Measurements from ENCODE around the gene CNTNAP2. TPM values are rescaled to one million over a fixed set of nuclear protein-coding genes. Genes with fewer than 3 reads are reported as not detected.

Gene CNTNAP2
- total RNA-seq, 1 donor, result 7.6 TPM

DNA sequence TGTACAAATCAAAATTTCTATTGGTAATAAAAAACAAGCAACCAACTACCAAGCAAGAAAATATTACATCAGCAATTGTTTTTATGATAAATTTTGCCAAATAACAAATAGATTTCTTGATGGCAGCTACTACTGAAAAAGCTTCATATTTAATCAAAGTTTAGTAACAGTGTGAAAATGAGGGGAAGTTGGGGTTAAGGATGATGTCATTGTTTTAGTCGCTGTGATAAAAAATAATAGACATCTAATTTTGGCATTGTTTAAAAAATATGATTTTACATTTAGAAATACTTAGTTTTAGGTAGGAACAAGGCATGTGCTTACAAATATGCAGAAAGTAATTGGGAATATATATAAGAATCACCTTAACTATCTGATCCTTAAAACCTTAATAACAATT, 145.9 kb downstream of the CNTNAP2 start:
- Histone ChIP-seq H3K36me3 (ENCODE audit: insufficient read depth, low read length) (no peaks in the 10 kb centered on the region), H3K79me2 (ENCODE audit: insufficient read depth, low read length) (no peaks in the 10 kb centered on the region), H3K9me3 (ENCODE audit: low read depth, low read length) (no peaks in the 10 kb centered on the region), H3K27ac (ENCODE audit: low read depth, low read length) (no peak overlapping the region), H3K4me3 (ENCODE audit: insufficient read depth, low read length) (no peak overlapping the region), H2AFZ (ENCODE audit: low read length) (no peak overlapping the region), H3K4me1 (ENCODE audit: insufficient read depth, low read length) (no peaks in the 10 kb centered on the region), H3K4me2 (ENCODE audit: insufficient read depth, low read length) (no peak overlapping the region), H4K20me1 (ENCODE audit: insufficient read depth, low read length) (no peaks in the 10 kb centered on the region), H3K27me3 (ENCODE audit: insufficient read depth, low read length) (no peaks in the 10 kb centered on the region)
- DNase-seq (ENCODE audit: insufficient read length, low spot score, missing footprints), result no peak
- TF ChIP-seq, protein P1, sequence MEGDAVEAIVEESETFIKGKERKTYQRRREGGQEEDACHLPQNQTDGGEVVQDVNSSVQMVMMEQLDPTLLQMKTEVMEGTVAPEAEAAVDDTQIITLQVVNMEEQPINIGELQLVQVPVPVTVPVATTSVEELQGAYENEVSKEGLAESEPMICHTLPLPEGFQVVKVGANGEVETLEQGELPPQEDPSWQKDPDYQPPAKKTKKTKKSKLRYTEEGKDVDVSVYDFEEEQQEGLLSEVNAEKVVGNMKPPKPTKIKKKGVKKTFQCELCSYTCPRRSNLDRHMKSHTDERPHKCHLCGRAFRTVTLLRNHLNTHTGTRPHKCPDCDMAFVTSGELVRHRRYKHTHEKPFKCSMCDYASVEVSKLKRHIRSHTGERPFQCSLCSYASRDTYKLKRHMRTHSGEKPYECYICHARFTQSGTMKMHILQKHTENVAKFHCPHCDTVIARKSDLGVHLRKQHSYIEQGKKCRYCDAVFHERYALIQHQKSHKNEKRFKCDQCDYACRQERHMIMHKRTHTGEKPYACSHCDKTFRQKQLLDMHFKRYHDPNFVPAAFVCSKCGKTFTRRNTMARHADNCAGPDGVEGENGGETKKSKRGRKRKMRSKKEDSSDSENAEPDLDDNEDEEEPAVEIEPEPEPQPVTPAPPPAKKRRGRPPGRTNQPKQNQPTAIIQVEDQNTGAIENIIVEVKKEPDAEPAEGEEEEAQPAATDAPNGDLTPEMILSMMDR (IDR thresholded peaks at IDR 0.05; ENCODE audit: extremely low read depth, low read depth, low read length), result no peak

DNA sequence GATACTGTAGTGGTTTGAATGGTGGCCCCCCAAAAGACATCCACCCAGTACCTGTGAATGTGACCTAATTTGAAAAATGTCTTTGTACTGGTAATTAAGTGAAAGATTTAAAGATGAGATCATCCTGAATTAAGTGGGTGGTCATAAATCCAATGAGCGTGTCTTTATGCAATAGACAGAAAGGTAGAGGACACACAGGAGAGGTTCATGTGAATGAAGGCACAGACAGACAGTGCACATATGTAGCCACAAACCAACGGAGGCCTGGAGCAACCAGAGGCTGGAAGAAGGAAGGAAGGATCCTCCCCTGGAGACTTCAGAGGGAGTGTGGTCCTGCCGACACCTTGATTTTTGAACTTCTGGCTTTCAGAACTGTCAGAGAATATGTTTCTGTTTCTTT, 160.3 kb downstream of the CNTNAP2 start:
- Histone ChIP-seq H3K36me3 (ENCODE audit: insufficient read depth, low read length) (no peaks in the 10 kb centered on the region), H3K4me2 (ENCODE audit: insufficient read depth, low read length) (no peak overlapping the region), H4K20me1 (ENCODE audit: insufficient read depth, low read length) (no peaks in the 10 kb centered on the region), H3K9me3 (ENCODE audit: low read depth, low read length) (peaks cover 3% of the 10 kb centered on the region), H3K4me3 (ENCODE audit: insufficient read depth, low read length) (no peak overlapping the region), H2AFZ (ENCODE audit: low read length) (no peak overlapping the region), H3K27me3 (ENCODE audit: insufficient read depth, low read length) (no peaks in the 10 kb centered on the region), H3K4me1 (ENCODE audit: insufficient read depth, low read length) (no peaks in the 10 kb centered on the region), H3K79me2 (ENCODE audit: insufficient read depth, low read length) (no peaks in the 10 kb centered on the region), H3K27ac (ENCODE audit: low read depth, low read length) (no peak overlapping the region)
- TF ChIP-seq, protein P1 (IDR thresholded peaks at IDR 0.05; ENCODE audit: extremely low read depth, low read depth, low read length), result no peak
- DNase-seq (ENCODE audit: insufficient read length, low spot score, missing footprints), result no peak

DNA sequence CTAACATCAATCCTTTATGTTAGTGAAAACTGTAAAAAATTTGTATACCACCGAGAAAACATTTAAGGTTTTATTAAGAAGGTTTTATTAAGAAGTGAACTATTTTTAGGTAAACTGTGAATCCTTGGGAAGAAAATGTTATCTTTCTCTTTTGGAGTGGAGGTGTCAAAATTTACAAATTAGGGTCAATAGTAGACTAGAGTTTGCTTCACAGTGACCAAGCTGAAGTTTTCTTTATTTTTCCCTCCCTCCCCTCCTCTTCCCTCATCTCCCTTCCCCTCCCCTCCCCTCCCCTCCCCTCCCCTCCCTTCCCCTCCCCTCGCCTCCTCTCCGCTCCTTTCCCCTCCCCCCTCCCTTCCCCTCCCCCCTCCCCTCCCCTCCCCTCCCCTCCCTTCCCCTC, 168.8 kb downstream of the CNTNAP2 start:
- TF ChIP-seq, protein P1 (IDR thresholded peaks at IDR 0.05; ENCODE audit: extremely low read depth, low read depth, low read length), result no peak
- no peaks in the 10 kb centered on the region for H3K79me2 ChIP-seq (ENCODE audit: insufficient read depth, low read length)
- peak; percentile 11 for DNase-seq (ENCODE audit: insufficient read length, low spot score, missing footprints)
- no peak overlapping the region for H3K27ac ChIP-seq (ENCODE audit: low read depth, low read length)
- H3K4me1 ChIP-seq (ENCODE audit: insufficient read depth, low read length), result no peaks in the 10 kb centered on the region
- H3K36me3 ChIP-seq (ENCODE audit: insufficient read depth, low read length), result no peaks in the 10 kb centered on the region
- H3K9me3 ChIP-seq (ENCODE audit: low read depth, low read length), result no peaks in the 10 kb centered on the region
- H2AFZ ChIP-seq (ENCODE audit: low read length), result no peak overlapping the region
- H3K4me2 ChIP-seq (ENCODE audit: insufficient read depth, low read length), result no peak overlapping the region
- no peaks in the 10 kb centered on the region for H4K20me1 ChIP-seq (ENCODE audit: insufficient read depth, low read length)
- no peaks in the 10 kb centered on the region for H3K27me3 ChIP-seq (ENCODE audit: insufficient read depth, low read length)
- no peak overlapping the region for H3K4me3 ChIP-seq (ENCODE audit: insufficient read depth, low read length)

DNA sequence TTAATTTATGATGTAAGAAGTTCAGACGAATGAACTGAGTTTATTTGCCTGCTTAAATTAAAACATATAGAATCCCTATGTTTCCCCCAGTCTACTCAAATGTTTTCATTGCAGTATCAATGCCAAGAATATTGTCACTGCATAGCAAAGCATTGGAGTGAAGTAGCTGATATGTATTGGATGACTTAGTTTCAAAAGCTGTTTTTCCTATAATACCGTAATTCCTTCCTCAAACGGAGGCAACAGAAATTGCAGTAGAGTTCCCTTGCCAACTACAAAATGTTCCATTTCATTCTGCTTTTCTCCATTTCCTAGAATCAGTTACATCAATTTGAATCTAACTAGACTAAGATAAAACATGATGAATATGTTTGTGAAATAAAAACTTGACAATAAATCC, 174.1 kb downstream of the CNTNAP2 start:
- no peak for DNase-seq (ENCODE audit: insufficient read length, low spot score, missing footprints)
- no peak overlapping the region for H2AFZ ChIP-seq (ENCODE audit: low read length)
- no peak overlapping the region for H3K4me3 ChIP-seq (ENCODE audit: insufficient read depth, low read length)
- H3K4me2 ChIP-seq (ENCODE audit: insufficient read depth, low read length), result no peak overlapping the region
- no peaks in the 10 kb centered on the region for H4K20me1 ChIP-seq (ENCODE audit: insufficient read depth, low read length)
- no peaks in the 10 kb centered on the region for H3K4me1 ChIP-seq (ENCODE audit: insufficient read depth, low read length)
- H3K27me3 ChIP-seq (ENCODE audit: insufficient read depth, low read length), result no peaks in the 10 kb centered on the region
- TF ChIP-seq, protein P1 (IDR thresholded peaks at IDR 0.05; ENCODE audit: extremely low read depth, low read depth, low read length), result no peak
- no peaks in the 10 kb centered on the region for H3K36me3 ChIP-seq (ENCODE audit: insufficient read depth, low read length)
- no peaks in the 10 kb centered on the region for H3K9me3 ChIP-seq (ENCODE audit: low read depth, low read length)
- no peak overlapping the region for H3K27ac ChIP-seq (ENCODE audit: low read depth, low read length)
- no peaks in the 10 kb centered on the region for H3K79me2 ChIP-seq (ENCODE audit: insufficient read depth, low read length)
